K562 (cell line): Measurements from ENCODE around the gene MIEF2. TPM values are rescaled to one million over a fixed set of nuclear protein-coding genes. Genes with fewer than 3 reads are reported as not detected.

Experiments
- BHLHE40 ChIP-seq: IDR thresholded peaks from 2 replicates; pipeline ENCODE4 v1.6.1; 2011; ENCODE audit warnings: low read length, improper control_type of control experiment
- GMEB1 ChIP-seq: fragments of 250-450 bp; sonication (Bioruptor Pico); IDR thresholded peaks from 2 replicates; pipeline ENCODE4 v1.4.0; 2020; ENCODE audit warnings: mild to moderate bottlenecking
- MLLT1 ChIP-seq, 2 experiments: fragments of 450-650 bp; IDR thresholded peaks; 2 replicates each; pipeline ENCODE4 v1.6.1; 2016
- MTF1 ChIP-seq: fragments of 250-450 bp; sonication (Bioruptor Pico); IDR thresholded peaks from 2 replicates; pipeline ENCODE4 v1.9.0; 2021; ENCODE audit warnings: moderate library complexity, mild to moderate bottlenecking, inconsistent platforms, borderline replicate concordance
- PRMT5 ChIP-seq: sonication (generic); formaldehyde crosslinking; IDR thresholded peaks from 2 replicates; pipeline ENCODE4 v1.5.0; 2020; ENCODE audit warnings: missing genetic modification reagents
- TCF7 ChIP-seq: sonication (generic); IDR thresholded peaks from 2 replicates; pipeline ENCODE4 v1.6.1; 2016; ENCODE audit warnings: antibody characterized with exemption, borderline replicate concordance
- ZNF23 ChIP-seq: fragments of 250-450 bp; sonication (Bioruptor Pico); IDR thresholded peaks from 2 replicates; pipeline ENCODE4 v1.4.0; 2020; ENCODE audit warnings: mild to moderate bottlenecking
- ZNF778 ChIP-seq: fragments of 450-650 bp; formaldehyde crosslinking; IDR thresholded peaks from 2 replicates; pipeline ENCODE4 v1.4.0; 2020; ENCODE audit warnings: mild to moderate bottlenecking, moderate library complexity
- polyA plus RNA-seq, 8 experiments: library from polyadenylated mRNA; depleted of rRNA in 4 of 8; stranded (reverse) in 5 of 8; unstranded in 3 of 8; fragments of >200 nt; fragmentation: Nextera tagmentation in 2 of 8; fragmentation: Illumina TruSeq in 1 of 8; extraction: Ambion mirVana in 2 of 8; extraction: Trizol in 1 of 8; gene quantifications; 2 replicates each; pipeline versions ENCODE4 v1.2.1 to v1.2.3, GENCODE V29; 2011 to 2014; ENCODE audit warnings: inconsistent platforms in 1 of 8, missing spikeins in 1 of 8
- total RNA-seq, 7 experiments: library from RNA; depleted of rRNA in 6 of 7; stranded (reverse); fragments of >200 nt in 6 of 7; fragmentation: Illumina TruSeq in 2 of 7; extraction: Trizol in 2 of 7; gene quantifications; 2 replicates each; pipeline versions ENCODE4 v1.2.1 to v1.2.3, GENCODE V29; 2011 to 2021; ENCODE audit warnings: low replicate concordance in 1 of 7
- TF ChIP-seq, protein P1 (sequence below): fragments of 450-650 bp; conservative IDR thresholded peaks from 2 replicates; pipeline ENCODE4 v1.6.1; 2016; ENCODE audit warnings: missing genetic modification characterization, low read depth, mild to moderate bottlenecking, missing compliant biosample characterization, moderate library complexity

Gene MIEF2
- total and polyA plus RNA-seq, 9 of the 15 experiments (the other 6 are each of a cell fraction or from before 2014, with no cell fraction given), result 0.10 to 8.2 (median 2.4) TPM

DNA sequence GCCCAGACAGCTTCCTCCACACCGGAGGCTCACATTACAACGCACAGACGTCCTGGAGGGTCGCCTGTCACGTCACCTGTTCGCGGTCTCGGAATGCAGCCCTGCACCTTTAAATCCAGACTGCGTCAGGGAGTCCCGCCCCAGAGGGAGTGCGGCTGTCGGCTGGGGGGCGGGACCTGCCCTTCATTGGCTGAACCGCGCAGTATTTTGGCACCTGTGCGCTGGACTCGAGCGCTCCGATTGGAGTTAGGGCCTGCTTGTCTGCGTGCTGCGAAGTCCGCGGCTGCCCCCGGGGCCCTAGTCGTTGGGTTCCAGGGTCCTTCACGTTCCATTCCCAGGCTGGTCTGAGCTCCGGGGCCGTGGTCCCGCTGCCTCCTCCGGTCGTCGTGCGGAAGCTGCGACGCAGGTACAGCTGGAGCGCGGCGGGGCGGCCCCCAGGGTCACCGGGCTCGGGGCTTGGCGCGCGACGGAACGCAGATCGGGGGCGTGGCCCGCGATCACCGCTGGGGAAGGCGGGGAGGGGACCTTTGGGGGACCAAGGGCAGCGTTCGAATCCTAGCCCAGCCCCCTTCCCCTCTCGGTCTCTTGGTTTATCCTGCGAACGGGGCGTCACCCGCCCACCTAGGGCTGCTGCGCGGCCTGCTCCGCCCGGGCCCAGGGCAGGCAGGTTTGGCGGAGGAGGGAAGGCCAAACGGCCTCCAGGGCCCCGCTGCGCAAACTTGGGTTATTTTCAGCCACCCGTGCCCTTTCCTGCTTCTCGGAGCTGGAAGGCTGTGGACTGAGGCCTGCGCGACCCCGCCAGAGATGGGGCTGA lies at the start of gene MIEF2 (continued):
- 0 out of 2 replicates have a peak, but pooled peaks have one; percentile 24 for TF ChIP-seq GMEB1 (CRISPR knock-in tag)
- TF ChIP-seq MTF1 (CRISPR knock-in tag), result no peak
- TF ChIP-seq MLLT1 (IDR thresholded peaks at IDR 0.05), result no peak
- TF ChIP-seq PRMT5 (CRISPR knock-in tag), result no peak
- TF ChIP-seq BHLHE40, result peak; percentile 22; the same call in 1 of the 2 replicates
- TF ChIP-seq ZNF778 (CRISPR knock-in tag), result no peak
- TF ChIP-seq ZNF23 (CRISPR knock-in tag), result no peak
- TF ChIP-seq, protein P1, sequence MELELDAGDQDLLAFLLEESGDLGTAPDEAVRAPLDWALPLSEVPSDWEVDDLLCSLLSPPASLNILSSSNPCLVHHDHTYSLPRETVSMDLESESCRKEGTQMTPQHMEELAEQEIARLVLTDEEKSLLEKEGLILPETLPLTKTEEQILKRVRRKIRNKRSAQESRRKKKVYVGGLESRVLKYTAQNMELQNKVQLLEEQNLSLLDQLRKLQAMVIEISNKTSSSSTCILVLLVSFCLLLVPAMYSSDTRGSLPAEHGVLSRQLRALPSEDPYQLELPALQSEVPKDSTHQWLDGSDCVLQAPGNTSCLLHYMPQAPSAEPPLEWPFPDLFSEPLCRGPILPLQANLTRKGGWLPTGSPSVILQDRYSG (tag), result no peak
- no peak for TF ChIP-seq TCF7
